K562 (cell line): Measurements from ENCODE around the gene RIN3.

Experiments used
- CTCF ChIP-seq, 3 experiments: IDR thresholded peaks in 2 of 3; conservative IDR thresholded peaks in 1 of 3; 2 replicates each; pipeline ENCODE4 v1.5.1; 2011 to 2012; ENCODE audit warnings: low read length in 3 of 3, mild to moderate bottlenecking in 3 of 3, control low read depth in 2 of 3, improper control_type of control experiment in 1 of 3, inconsistent platforms in 1 of 3, low read depth in 1 of 3, mixed read lengths in 1 of 3, moderate library complexity in 1 of 3; ENCODE audit not compliant: insufficient read depth in 2 of 3
- ETS1 ChIP-seq: conservative IDR thresholded peaks from 2 replicates; pipeline ENCODE4 v1.6.1; 2011; ENCODE audit warnings: low read depth, mild to moderate bottlenecking, low read length; ENCODE audit not compliant: control insufficient read depth
- GABPA ChIP-seq: fragments of 200-800 bp; sonication (Bioruptor generic); conservative IDR thresholded peaks from 2 replicates; pipeline ENCODE4 v1.6.1; 2016; ENCODE audit warnings: low read depth, missing genetic modification characterization, missing compliant biosample characterization
- HMG20B ChIP-seq: fragments of 250-450 bp; sonication (Bioruptor Pico); IDR thresholded peaks from 2 replicates; pipeline ENCODE4 v1.5.0; 2021; ENCODE audit warnings: mild to moderate bottlenecking
- KDM4B ChIP-seq, 2 experiments: fragments of 450-650 bp in 1 of 2; sonication (generic) in 1 of 2; IDR thresholded peaks; 2 replicates each; pipeline ENCODE4 v1.6.1; 2016 to 2017; ENCODE audit warnings: borderline replicate concordance in 2 of 2, antibody characterized with exemption in 1 of 2, low read depth in 1 of 2, mild to moderate bottlenecking in 1 of 2
- MXI1 ChIP-seq: IDR thresholded peaks from 2 replicates; pipeline ENCODE4 v1.6.1; 2011; ENCODE audit warnings: low read depth, mild to moderate bottlenecking, improper control_type of control experiment, low read length
- TCF7 ChIP-seq: sonication (generic); IDR thresholded peaks from 2 replicates; pipeline ENCODE4 v1.6.1; 2016; ENCODE audit warnings: antibody characterized with exemption, borderline replicate concordance
- ZNF274 ChIP-seq: IDR thresholded peaks from 2 replicates; pipeline ENCODE4 v1.6.1; 2011; ENCODE audit warnings: low read depth, mild to moderate bottlenecking, low read length, moderate library complexity, borderline replicate concordance
- TF ChIP-seq, protein P1 (sequence below), 2 experiments: IDR thresholded peaks; 2 replicates each; pipeline ENCODE4 v1.6.1; 2012; ENCODE audit warnings: improper control_type of control experiment in 2 of 2, low read depth in 2 of 2, low read length in 2 of 2, borderline replicate concordance in 1 of 2

- TF ChIP-seq CTCF (IDR thresholded peaks at IDR 0.05 in 2 of 3, conservative IDR thresholded peaks at IDR 0.05 in 1 of 3; ENCODE audit: insufficient read depth in 2 of 3, low read depth in 1 of 3, low read length in 3 of 3) (no peak), GABPA (tag) (no peak), ETS1 (no peak), KDM4B (IDR thresholded peaks at IDR 0.05; ENCODE audit: borderline replicate concordance in 2 of 2, low read depth in 1 of 2) (no peak), ZNF274 (no peak), HMG20B (CRISPR knock-in tag) (no peak), MXI1 (no peak), TCF7 (no peak)
- TF ChIP-seq, protein P1, sequence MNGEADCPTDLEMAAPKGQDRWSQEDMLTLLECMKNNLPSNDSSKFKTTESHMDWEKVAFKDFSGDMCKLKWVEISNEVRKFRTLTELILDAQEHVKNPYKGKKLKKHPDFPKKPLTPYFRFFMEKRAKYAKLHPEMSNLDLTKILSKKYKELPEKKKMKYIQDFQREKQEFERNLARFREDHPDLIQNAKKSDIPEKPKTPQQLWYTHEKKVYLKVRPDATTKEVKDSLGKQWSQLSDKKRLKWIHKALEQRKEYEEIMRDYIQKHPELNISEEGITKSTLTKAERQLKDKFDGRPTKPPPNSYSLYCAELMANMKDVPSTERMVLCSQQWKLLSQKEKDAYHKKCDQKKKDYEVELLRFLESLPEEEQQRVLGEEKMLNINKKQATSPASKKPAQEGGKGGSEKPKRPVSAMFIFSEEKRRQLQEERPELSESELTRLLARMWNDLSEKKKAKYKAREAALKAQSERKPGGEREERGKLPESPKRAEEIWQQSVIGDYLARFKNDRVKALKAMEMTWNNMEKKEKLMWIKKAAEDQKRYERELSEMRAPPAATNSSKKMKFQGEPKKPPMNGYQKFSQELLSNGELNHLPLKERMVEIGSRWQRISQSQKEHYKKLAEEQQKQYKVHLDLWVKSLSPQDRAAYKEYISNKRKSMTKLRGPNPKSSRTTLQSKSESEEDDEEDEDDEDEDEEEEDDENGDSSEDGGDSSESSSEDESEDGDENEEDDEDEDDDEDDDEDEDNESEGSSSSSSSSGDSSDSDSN (IDR thresholded peaks at IDR 0.05; ENCODE audit: borderline replicate concordance in 1 of 2, low read depth in 2 of 2, low read length in 2 of 2): no peak
These were observed 23.2 kb upstream of the RIN3 start for GRCh38 chr14:92490239-92490959.
